Body of pancreas (tissue), 4 donors: ENCODE measurements around the gene IGF2BP3. TPM values are rescaled to one million over a fixed set of nuclear protein-coding genes. Genes with fewer than 3 reads are reported as not detected.

Experiments
- ATAC-seq: fragments of 150-250 bp; one replicate; pipeline ENCODE4 v1.9.1; 2016
- DNase-seq, 4 donors: peaks; one replicate each; pipeline ENCODE4 v3.0.0-alpha.2; 2019
- H3K27ac ChIP-seq, 4 donors: fragments of 200-600 bp; sonication (generic); 1 replicate in 3 of 4; 2 replicates in 1 of 4; pipeline versions ENCODE4 v1.5.1 to v1.6.1; 2016 to 2019; ENCODE audit warnings: mild to moderate bottlenecking in 1 of 4, mixed read lengths in 1 of 4, moderate library complexity in 1 of 4
- H3K27me3 ChIP-seq, 2 donors: fragments of 200-600 bp; sonication (generic); one replicate each; pipeline ENCODE4 v1.6.0; 2016; ENCODE audit warnings: mild to moderate bottlenecking in 1 of 2
- H3K36me3 ChIP-seq, 2 donors: fragments of 200-600 bp; sonication (generic); replicated peaks in 1 of 2; 2 replicates each; pipeline ENCODE4 v1.5.1; 2016; ENCODE audit warnings: low read depth in 2 of 2; ENCODE audit not compliant: insufficient read depth in 1 of 2
- H3K4me1 ChIP-seq: fragments of 200-600 bp; sonication (generic); one replicate; pipeline ENCODE4 v1.6.0; 2016
- H3K4me3 ChIP-seq, 2 donors: fragments of 200-600 bp; sonication (generic); 1 replicate in 1 of 2; 2 replicates in 1 of 2; pipeline ENCODE4 v1.5.1; 2016 to 2019
- H3K9me3 ChIP-seq, 3 donors: fragments of 200-600 bp; sonication (generic); 1 replicate in 2 of 3; 2 replicates in 1 of 3; pipeline ENCODE4 v1.5.1; 2016
- CTCF ChIP-seq, 7 experiments: fragments of 450-650 bp in 4 of 7; fragments of 200-600 bp in 3 of 7; sonication (generic) in 3 of 7; IDR thresholded peaks; one replicate each; pipeline ENCODE4 v1.5.1; 2016 to 2019; ENCODE audit warnings: antibody characterized with exemption in 7 of 7
- POLR2A ChIP-seq, 3 donors: fragments of 450-650 bp; IDR thresholded peaks; one replicate each; pipeline ENCODE4 v1.6.1; 2016; ENCODE audit warnings: antibody characterized with exemption in 3 of 3, mild to moderate bottlenecking in 2 of 3
- WGBS, 2 donors: methylation state at CpG; one replicate each; pipeline ENCODE4 v1.1.5; 2017; 5-methylcytosine and 5-hydroxymethylcytosine counted together
- intact Hi-C: fragments of 100-400 bp; cut with DNase I; formaldehyde crosslinking; loops from one replicate; pipeline ENCODE4 v1.15.1; 2023
- total RNA-seq, 2 donors: library from RNA; depleted of rRNA; stranded (reverse); fragments of >200 nt; gene quantifications; one replicate each; pipeline ENCODE4 v1.1.0, GENCODE V29; 2016

Gene IGF2BP3
- total RNA-seq, 2 donors from 2014 or later, result 0.33 to 1.3 TPM

DNA sequence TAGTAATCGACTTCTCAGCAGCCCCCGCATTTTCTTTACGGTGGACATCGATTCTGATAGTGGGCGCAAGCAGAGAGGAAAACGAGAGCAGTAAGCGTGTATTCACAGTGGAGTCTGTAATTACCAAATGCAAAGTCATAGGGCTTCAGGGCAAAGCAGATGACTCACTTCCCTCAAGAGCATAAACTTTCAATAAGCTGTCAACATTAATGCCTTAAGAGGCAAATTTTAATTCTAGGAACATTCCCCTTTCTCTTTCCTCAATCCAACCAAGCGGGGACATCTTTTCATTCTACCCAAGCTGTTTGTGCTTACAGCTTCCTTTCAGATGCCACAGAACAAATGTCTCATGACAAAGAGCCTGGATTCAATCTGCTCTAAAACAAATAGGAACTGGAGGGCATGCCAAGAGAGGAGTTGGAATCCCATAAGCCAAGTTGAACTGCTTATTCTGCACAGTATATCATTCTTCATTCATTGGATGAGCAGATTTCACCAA, 122.6 kb downstream of the IGF2BP3 start:
- Histone ChIP-seq H3K4me1 (no peaks in the 10 kb centered on the region), H3K9me3 (no peaks in the 10 kb centered on the region), H3K27ac (no peak overlapping the region), H3K27me3 (no peaks in the 10 kb centered on the region), H3K36me3 (no peaks in the 10 kb centered on the region), H3K4me3 (no peak overlapping the region)
- DNase-seq (no peak), ATAC-seq (no peak)
- TF ChIP-seq CTCF (IDR thresholded peaks at IDR 0.05), result no peak
- TF ChIP-seq POLR2A (IDR thresholded peaks at IDR 0.05), result no peak
- intact Hi-C loops, result no loop called here
- 61 to 87% methylated on average over 8 of the region's 8 CpGs for WGBS, 2 donors

GRCh38 chr7:23347033-23347681, 123.1 kb downstream of the IGF2BP3 start:
- Histone ChIP-seq H3K4me3 (no peak overlapping the region), H3K9me3 (no peaks in the 10 kb centered on the region), H3K27me3 (no peaks in the 10 kb centered on the region), H3K27ac (no peak overlapping the region), H3K36me3 (no peaks in the 10 kb centered on the region), H3K4me1 (no peaks in the 10 kb centered on the region)
- TF ChIP-seq CTCF (IDR thresholded peaks at IDR 0.05) (no peak), POLR2A (IDR thresholded peaks at IDR 0.05) (no peak)
- ATAC-seq, result no peak
- intact Hi-C loops, result no loop called here
- 75 to 93% methylated on average over 9 of the region's 9 CpGs for whole genome bisulfite sequencing, 2 donors
- DNase-seq, result no peak

- Histone ChIP-seq H3K9me3 (no peaks in the 10 kb centered on the region), H3K4me3 (no peak overlapping the region), H3K27me3 (no peaks in the 10 kb centered on the region), H3K36me3 (no peaks in the 10 kb centered on the region), H3K4me1 (no peaks in the 10 kb centered on the region), H3K27ac (no peak overlapping the region)
- no peak for ATAC-seq
- TF ChIP-seq CTCF (IDR thresholded peaks at IDR 0.05) (no peak), POLR2A (IDR thresholded peaks at IDR 0.05) (no peak)
- WGBS, 2 donors, result 57 to 77% methylated on average over 8 of the region's 8 CpGs
- intact Hi-C loops, result no loop called here
- no peak for DNase-seq
Observed at GRCh38 chr7:23346316-23346715, 124.0 kb downstream of the IGF2BP3 start.

- H3K4me1 ChIP-seq, result no peaks in the 10 kb centered on the region
- H3K4me3 ChIP-seq, result no peak overlapping the region
- no peak for TF ChIP-seq CTCF (IDR thresholded peaks at IDR 0.05)
- TF ChIP-seq POLR2A (IDR thresholded peaks at IDR 0.05), result no peak
- intact Hi-C loops, result no loop called here
- no peaks in the 10 kb centered on the region for H3K9me3 ChIP-seq
- DNase-seq (no peak), ATAC-seq (no peak)
- no peaks in the 10 kb centered on the region for H3K27me3 ChIP-seq
- 86 to 90% methylated on average over 6 of the region's 6 CpGs for WGBS, 2 donors
- no peak overlapping the region for H3K27ac ChIP-seq
- H3K36me3 ChIP-seq, result no peaks in the 10 kb centered on the region
Observed at GRCh38 chr7:23345601-23346000, 124.7 kb downstream of the IGF2BP3 start.
